Medulla oblongata (tissue), 1 donor: ENCODE results near the gene STK17B.

Experiments
- DNase-seq: peaks from one replicate; pipeline ENCODE4 v3.0.0-alpha.2; 2015; ENCODE audit errors: extremely low spot score

The STK17B gene

DNA sequence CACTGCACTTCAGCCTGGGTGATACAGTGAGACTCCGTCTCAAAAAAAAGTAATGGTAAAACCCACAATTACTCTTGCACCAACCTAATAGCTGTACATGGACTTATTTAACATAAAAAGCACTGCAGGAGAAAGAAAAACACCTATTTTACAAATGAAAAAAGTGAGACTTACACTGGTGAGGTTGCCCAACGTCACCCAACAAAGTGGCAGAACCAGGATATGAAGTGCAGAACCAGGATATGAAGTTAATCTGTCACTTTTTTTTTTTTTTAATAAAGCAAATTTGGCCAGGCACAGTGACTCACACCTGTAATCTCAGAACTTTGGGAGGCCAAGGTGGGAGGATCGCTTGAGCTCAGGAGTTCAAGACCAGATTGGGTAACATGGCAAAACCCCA lies 13.5 kb upstream of the STK17B start:
- no peak for DNase-seq

DNA sequence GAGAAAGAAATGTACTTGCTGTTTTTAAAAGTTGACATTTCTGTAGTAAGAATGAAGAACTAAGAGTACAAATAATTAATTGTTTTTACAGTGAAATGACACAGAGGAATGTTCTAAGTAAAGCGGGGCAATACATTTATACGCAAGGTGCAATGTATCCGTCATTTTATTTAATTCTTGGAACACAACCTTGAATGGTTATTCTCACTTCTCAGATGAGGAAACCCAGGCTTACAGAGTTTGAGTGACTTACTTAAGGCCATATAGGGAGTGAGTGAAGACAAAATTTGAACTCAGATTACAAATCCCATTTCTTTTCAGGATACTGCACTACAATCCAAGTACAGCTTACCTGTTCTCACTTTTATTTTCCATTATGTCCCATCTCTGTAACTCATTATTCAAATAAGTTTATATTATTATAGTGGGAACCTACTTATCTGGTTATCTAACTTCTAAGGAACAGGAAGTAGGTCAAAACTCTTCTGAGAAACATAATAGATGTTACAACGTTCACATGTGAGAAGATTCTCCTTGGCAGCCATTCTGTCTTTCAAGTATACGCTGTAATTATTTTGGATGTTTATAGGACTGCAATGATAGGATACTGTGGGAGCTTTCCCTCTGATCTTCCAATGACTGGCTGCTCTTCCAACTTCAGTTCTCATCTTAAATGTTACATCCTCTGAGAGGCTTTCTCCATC lies 12.3 kb upstream of the STK17B start:
- DNase-seq: no peak

DNA sequence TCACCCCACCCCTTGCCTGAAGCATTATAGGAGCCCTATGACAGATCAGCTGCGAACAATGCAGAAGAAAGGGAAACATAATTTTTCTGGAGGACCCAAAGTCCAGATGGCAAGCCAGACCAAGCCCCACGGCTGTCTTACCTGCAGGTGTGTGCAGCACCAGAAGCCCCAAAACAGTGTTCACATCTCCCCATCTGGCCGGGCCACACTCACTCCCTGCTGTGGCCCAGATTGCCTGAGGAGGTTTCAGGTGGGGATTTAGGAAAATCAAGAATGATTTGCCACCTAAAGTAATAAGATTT lies 11.7 kb upstream of the STK17B start:
- no peak for DNase-seq

DNA sequence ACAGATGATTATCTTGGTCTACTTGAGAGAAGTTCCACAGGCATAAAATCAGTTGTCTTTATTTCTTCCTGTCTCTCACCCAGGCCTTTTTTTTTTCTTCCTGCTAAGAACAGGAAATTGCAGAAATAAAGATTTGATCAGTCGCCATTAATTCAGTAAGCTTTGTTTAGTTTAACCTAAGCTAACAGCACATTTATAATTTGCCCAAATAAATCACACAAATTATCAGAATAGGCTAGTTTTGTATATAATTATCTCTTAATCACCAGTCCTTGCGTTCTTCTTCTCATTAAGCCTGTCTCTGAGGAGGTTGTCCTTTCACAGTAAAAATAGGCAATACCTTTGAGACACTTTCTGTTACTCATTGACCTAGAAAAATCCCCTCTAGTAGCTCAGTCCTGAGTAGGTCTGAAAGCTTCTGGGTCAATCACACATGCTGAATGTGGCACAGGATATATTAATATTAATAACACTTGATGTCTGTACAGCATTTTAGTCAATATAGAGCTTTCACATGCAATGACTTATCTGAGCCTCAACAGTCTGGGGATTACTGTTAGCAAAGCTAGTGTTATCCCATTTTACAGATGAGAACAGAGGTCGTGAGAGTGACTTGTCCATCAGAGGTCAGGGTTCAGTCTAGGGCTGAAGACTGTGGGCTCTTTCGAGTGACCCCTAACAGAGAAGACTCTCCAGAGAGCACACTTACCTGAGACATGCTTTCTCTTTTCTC lies 11.2 kb upstream of the STK17B start:
- DNase-seq: no peak

DNA sequence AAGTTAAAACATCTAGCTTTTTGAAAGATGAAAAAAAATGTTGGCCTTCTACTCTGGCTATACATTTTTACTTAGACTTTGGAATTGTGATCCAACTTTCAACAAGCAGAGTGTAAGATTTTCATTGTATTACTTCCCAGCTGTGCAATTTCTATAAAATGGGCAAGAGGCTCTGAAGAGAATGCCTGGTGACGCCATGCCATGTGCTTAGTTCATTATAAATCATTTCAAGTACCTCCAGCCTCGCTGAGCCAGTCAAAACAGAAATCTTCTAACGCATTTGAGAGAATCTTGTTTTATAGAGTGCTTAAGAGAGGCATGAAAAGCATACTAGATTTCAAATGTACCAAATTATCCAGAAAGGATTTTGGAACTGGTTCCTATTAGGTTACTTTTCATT lies 10.1 kb upstream of the STK17B start:
- no peak for DNase-seq

DNA sequence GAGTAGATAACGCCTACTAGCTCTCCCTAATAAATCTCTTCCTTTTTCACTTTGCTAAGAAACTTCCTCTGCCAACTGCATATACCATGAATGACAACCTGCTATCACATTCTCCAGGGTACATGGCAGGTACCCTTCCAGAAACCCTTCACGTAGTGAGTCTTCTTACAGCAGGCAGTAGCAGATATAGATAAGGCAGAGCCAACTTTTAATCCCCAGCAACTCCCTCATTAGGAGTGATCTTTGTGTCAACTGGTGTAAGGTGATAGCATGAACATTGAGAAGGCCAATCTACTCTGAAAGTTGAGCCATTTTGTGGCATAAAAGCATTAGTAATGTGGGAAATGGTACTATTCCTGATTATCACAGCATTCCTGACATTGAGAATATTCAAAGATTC lies 5.7 kb upstream of the STK17B start:
- DNase-seq: no peak

DNA sequence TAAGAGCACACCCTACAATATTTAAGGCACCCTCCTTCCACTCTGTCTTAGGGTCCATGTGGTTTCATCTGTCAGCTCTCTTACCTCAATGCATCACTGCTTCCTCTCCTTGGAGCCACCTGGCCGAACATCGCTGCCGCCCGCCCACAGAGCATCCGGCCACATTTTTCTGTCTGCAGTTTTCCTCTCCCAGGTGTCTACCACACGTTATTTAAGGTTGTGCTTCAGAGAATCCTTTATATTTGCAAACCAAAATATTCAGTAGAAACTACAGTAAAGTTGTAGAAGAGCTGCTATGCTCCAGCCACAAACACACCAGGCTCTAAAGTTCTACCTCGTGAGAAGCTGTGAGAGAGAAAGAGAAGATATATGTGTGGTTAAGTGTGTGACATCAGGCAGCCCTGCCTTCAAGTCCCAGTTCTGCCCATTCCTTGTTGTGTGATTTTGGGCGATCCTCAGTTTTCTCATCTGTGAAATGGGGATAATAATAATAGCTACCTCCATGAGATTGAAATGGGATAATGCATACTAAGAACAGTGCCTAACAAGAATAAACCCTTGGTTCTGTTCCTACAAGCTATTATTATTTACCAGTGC lies 4.9 kb upstream of the STK17B start:
- DNase-seq: no peak

DNA sequence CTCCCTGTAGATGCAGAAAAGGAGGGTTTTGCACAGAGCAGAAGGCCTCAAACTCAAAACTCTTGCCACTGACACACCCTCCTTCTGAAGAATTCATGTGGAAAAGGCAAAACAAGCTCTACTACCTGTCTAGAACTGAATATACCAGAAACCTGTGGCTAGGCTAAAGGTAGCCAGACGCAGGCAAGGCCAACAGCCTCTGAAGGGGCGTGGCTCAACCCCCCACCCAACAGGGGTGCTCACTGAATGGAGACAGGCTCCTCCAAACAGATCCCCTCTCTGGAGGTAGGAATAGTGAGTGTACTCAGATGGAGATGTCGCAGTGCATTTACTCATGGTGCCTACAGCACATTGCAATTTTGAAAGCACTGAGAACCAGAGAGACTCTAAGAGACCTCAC lies 3.0 kb upstream of the STK17B start:
- no peak for DNase-seq

DNA sequence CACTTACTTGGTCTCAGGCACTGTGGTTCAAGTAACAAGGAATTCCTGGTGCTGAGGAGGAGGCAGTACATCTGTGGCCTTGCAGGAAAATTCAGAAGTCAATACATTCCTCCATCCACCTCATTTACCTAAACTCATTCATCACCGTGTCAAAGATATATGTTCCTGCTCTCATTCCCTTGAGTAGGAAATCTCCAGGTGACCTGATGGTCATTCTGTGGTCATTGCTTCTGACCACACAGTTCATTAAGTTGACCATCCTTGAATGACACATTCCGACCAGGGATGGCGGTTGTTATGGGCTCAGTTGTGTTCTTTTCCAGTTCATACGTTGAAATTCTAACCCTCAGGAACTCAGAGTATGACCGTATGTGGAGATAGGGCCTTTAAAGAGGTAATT lies 2.1 kb upstream of the STK17B start:
- no peak for DNase-seq

DNA sequence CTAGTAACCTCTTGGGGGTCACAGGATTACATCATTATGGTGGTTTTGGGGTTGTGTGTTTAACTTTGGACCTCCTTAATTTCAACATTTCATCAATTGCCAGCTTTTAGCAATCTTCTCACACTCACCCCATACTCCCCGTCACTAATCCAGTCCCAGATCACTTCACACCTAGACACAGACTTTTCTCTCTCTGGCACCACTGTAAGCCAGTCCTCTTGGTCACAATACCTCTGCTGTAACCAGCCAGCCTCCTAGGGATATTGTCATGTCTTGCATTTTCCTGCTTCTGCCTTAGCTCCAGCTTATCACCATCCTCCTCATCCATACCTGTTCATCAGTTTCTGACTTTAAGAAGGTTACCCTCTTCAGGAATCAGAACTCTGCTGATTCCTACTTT lies 1.6 kb upstream of the STK17B start:
- DNase-seq: no peak

DNA sequence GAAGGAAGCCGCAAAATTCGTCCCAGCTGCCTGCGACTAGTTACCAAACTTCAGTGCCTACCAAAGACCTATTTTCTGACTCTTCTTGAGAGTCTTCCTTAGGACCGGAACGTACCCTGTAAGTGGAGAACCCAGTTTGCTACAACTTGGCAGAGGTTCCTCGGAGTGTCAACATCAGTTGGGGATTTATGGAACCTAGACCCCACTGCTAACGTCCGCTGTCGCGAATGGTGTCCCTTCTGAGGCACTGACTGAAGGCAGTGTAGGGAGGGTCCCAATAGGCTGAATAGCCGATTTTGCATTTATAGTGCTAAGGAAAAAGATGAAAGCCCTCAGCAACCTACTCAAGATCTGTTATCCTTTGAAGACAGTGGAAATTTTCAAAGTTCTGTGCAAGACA lies 568 bp upstream of the STK17B start:
- DNase-seq: peak; percentile 29

DNA sequence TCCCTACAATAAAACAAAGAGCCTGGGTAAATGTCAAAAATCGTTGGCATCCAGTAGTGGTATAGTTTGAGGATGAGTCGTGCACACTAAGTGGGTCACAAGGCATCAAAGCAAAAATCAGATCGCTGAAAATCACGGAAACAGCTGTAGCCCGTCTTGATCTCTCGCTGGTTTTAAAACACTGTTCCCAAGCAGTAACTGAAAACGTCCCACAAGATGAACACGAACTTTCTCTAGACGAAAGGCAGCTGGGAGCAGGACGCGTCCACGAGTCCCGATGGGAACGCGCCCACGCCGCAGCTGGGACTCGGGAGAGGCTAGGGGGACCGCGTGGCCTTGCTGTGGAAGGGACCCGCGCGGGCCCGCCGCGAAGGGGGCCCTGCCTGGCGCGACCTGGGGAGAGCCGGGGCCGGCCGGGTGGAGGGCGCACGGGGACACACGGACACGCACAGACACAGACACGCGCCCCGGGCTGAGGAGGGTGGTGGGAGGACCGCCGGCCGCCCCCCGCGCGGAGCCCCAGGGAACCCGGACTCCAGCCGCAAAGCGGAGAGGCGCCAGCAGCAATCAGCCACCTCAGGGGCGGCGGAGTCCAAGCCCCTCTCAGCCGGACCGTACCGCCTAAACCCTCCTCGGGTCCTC lies 651 bp downstream of the STK17B start:
- DNase-seq: no peak

DNA sequence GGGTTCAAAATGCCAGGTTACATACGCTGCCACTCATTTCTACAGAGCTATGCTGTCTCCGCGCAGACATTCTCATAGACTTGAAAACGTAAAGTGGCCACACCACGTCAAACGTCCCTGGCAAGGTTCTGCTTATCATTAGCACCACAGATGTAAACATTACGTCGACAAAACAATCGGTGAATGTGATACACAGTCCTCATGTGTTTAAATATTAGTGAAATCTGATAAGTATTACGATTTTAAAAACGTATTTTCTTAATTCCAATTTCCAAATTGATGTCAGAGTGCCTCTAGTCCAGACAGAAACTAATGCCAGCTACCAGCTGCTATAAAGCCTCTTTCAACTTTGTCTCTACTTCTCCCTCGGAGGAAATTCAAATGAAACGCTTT lies 1.2 kb downstream of the STK17B start:
- DNase-seq: peak; percentile 54

DNA sequence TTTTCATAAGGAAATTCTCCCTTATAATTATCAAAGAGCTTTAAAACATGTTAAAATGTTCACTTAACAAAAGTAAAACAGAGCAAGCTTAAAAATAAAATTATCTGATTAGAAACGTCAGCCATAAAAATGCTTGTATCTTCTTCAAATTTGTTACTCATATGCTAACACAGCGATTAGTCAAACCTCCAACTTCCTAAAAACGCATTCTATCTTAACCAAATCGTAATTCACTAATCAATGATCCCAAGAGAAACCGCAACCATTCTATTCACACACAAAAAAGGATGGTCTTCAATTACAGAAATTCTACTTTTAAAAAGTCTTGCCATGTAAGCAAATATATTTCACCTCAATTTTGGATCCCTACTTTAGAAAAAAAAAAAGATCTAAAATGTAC lies 1.9 kb downstream of the STK17B start:
- no peak for DNase-seq

DNA sequence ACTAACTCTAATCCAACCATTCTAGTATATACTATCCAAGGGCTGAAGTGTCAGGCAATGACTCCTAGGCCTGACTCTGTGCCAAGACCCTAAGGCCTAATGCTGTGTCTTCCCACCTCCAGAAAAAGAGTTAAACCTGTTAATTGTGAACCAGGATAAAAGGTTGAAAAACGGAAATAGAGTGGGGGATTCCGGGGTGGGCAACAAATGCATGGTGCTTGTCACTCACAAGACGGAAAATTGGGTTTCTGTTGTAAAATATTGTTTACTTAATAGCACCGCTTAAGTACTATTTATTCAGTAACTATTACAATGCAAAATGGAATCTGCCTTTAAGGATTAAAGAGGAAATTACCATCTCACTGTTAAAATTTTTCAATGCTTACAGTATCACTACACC lies 3.2 kb downstream of the STK17B start:
- DNase-seq: no peak

DNA sequence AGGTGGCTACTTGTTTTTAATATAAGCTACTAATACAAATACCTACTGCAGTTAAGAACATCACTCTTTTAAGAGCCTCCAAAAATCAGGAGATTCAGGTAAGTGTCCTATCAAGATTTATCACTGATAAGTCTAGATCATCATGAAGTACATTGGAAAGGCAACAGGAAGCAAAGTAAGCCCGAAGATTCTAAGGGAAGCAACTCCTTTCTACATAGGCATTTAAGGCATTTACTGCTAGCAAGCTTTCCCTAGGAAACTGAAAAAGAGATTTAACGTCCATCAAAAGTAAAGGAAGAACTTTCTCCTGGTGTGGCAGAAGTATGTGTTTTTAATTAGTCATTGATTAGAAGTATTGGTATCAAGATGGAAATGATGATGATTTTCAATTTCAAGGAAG lies 3.7 kb downstream of the STK17B start:
- no peak for DNase-seq

DNA sequence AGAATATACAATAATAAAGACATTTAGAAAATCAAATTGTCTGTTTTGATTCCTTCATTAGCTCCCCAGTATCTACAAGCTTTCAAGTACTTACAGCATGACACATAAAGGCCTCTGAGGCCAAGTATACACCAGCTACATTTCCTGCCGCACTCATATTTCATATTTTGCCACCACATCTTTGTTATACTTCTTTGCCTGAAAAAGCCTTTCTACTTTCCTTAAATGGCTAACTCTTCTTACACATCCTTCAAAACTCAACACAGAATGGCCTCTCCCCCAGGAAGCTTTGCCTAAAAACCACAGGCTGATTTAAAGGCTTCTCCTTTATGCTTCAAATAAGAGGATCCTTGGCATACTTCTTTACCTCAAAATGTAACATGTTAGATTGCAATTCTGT lies 4.5 kb downstream of the STK17B start:
- no peak for DNase-seq

DNA sequence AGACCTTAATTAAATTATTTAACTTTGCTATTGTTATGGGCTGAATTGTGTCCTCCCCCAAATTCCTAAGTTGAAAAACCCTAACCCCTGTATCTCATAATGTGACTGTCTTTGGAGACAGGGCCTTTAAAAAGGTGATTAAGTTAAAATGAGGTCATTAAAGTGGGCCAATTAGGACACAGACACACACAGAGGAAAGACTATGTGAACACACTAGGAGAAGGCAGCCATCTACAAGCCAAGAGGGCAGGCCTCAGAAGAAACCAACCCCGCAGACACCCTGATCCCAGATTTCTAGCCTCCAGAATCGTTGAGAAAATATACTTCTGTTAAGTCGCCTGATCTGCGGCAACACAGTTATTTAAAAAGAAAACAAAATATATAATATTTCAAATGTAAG lies 6.4 kb downstream of the STK17B start:
- DNase-seq: no peak

DNA sequence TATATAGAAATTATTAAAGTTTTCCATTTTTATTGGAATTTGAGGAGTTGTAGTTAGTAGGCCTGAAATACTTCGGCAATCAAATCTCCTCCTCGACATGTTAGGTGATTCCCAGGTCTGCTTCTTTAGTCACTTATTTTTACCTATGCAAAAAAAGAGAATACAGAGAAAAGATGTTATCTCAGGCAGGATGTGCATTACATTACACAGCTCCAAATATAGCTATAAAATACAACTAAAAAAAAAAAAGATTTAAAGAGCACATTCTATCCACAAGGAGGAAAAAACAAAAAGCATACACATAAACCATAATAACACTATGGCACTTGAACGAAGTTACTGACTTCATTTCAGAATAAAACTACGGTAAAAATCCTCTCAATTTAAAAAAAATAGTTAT lies 8.1 kb downstream of the STK17B start:
- no peak for DNase-seq

DNA sequence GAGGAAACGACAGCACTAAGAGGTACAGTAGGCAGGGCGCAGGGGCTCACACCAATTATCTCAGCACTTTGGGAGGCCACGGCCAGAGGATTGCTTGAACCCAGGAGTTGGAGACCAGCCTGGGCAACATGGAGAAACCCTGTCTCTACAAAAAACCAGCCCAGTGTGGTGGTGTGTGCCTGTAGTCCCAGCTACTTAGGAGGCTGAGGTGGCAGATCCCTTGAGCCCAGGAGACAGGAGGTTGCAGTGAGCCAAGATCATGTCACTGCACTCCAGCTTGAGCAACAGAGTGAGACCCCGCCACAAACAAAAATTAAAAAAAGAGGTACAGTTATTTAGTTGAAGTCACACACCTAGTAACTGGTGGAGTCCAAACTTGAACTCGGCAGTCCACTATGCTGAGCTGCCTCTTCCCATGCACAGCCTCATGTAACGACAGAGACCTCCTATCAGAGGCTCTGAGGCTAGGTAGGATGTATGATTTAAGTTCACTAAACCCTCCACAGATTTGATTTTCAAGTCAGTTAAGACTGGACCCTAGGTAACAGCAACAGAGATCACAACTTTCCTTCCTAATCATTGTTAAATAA lies 8.7 kb downstream of the STK17B start:
- DNase-seq: no peak

DNA sequence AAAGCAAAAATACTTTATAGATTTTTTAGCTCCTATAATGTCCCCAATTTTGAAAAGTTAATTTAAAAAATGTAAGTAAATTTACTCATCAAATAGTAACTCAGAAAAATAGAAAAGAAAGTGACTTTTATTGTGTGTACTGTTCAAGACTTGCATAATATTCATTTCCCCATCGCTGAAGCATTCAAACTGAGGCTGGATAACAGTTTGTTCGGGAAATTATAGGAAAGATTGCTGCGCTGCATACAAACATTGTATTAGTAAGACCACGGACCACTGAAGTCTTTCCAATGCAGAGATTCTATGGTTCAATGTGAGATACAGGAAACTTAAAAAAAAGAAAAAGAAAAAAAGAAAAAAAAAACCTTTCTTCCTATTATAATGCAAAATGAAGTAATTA lies 10.4 kb downstream of the STK17B start:
- no peak for DNase-seq

DNA sequence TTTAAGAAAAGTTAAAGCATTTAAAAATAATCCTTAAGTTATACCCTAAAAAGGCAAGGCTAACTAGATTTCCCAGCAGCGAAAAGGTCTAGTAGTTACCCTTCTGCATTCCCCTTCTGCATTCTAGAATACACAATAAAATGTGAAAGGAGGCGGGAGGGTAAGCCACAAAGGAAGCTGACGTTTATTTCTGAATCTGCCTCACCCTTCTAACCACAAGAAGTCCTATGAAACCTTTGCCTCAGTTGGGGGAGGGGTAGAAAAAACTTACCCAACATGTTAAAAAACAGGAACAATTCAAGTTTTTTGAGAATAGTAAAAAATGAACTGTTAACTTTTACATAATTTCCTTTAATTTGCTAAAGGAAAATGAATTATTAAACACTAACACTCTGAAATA lies 11.3 kb downstream of the STK17B start:
- peak; percentile 82 for DNase-seq
